Breast epithelium (tissue), 3 donors: Measurements from ENCODE around the gene ATP8B1.

ENCODE experiments used
- CTCF ChIP-seq, 3 donors: fragments of 450-650 bp; IDR thresholded peaks; one replicate each; pipeline ENCODE4 v1.5.1; 2016 to 2017; ENCODE audit warnings: antibody characterized with exemption in 3 of 3, mild to moderate bottlenecking in 3 of 3, moderate library complexity in 3 of 3
- POLR2A ChIP-seq: fragments of 450-650 bp; IDR thresholded peaks from one replicate; pipeline ENCODE4 v1.6.1; 2016; ENCODE audit warnings: antibody characterized with exemption, mild to moderate bottlenecking, moderate library complexity

GRCh38 chr18:57791911-57792310 is 11.2 kb downstream of the ATP8B1 start:
- TF ChIP-seq POLR2A (no peak), CTCF (IDR thresholded peaks at IDR 0.05) (no peak)
